Gastroesophageal sphincter (tissue), 4 donors: ENCODE results near the gene NFKB2. TPM values are rescaled to one million over a fixed set of nuclear protein-coding genes. Genes with fewer than 3 reads are reported as not detected.

Experiments used
- ATAC-seq: fragments of 150-250 bp; one replicate; pipeline ENCODE4 v1.9.1; 2016; ENCODE audit warnings: mild to moderate bottlenecking, moderate library complexity
- H3K27ac ChIP-seq, 4 donors: fragments of 200-600 bp; sonication (generic) in 3 of 4; 1 replicate in 3 of 4; 2 replicates in 1 of 4; pipeline ENCODE4 v1.5.1; 2016 to 2019
- H3K27me3 ChIP-seq: fragments of 200-600 bp; sonication (generic); one replicate; pipeline ENCODE4 v1.5.1; 2019
- H3K36me3 ChIP-seq, 2 donors: fragments of 200-600 bp; sonication (generic); one replicate each; pipeline ENCODE4 v1.5.1; 2019; ENCODE audit warnings: control low read depth in 1 of 2
- H3K4me1 ChIP-seq, 3 donors: fragments of 200-600 bp; sonication (generic); 1 replicate in 2 of 3; 2 replicates in 1 of 3; pipeline ENCODE4 v1.5.1; 2016 to 2019; ENCODE audit warnings: control low read depth in 2 of 3
- H3K4me3 ChIP-seq, 2 donors: fragments of 200-600 bp; sonication (generic); one replicate each; pipeline ENCODE4 v1.5.1; 2019; ENCODE audit warnings: mild to moderate bottlenecking in 1 of 2, moderate library complexity in 1 of 2
- H3K9me3 ChIP-seq, 3 donors: fragments of 200-600 bp; sonication (generic); one replicate each; pipeline ENCODE4 v1.5.1; 2017 to 2019; ENCODE audit warnings: control low read depth in 2 of 3
- CTCF ChIP-seq, 4 experiments: fragments of 200-600 bp in 2 of 4; fragments of 450-650 bp in 2 of 4; sonication (generic) in 1 of 4; IDR thresholded peaks; one replicate each; pipeline ENCODE4 v1.5.1; 2017 to 2019; ENCODE audit warnings: antibody characterized with exemption in 4 of 4, mild to moderate bottlenecking in 2 of 4, moderate library complexity in 2 of 4
- EP300 ChIP-seq: sonication (generic); formaldehyde crosslinking; IDR thresholded peaks from one replicate; pipeline ENCODE4 v1.6.1; 2017; ENCODE audit warnings: antibody characterized with exemption, mild to moderate bottlenecking
- POLR2A ChIP-seq, 2 donors: fragments of 450-650 bp; IDR thresholded peaks; one replicate each; pipeline ENCODE4 v1.6.1; 2017; ENCODE audit warnings: antibody characterized with exemption in 2 of 2, mild to moderate bottlenecking in 2 of 2, moderate library complexity in 1 of 2
- POLR2AphosphoS5 ChIP-seq: sonication (generic); formaldehyde crosslinking; IDR thresholded peaks from one replicate; pipeline ENCODE4 v1.6.1; 2017; ENCODE audit warnings: antibody characterized with exemption
- WGBS, 2 donors: methylation state at CpG; one replicate each; pipeline ENCODE4 v1.1.5; 2018; ENCODE audit warnings: low coverage in 1 of 2; 5-methylcytosine and 5-hydroxymethylcytosine counted together
- total RNA-seq, 4 donors: library from RNA; depleted of rRNA; stranded (reverse); fragments of >200 nt; gene quantifications; one replicate each; pipeline ENCODE4 v1.1.0, GENCODE V29; 2016

The NFKB2 gene
- total RNA-seq, 4 donors from 2014 or later = 20.5 to 31.6 (median 24.8) TPM

GRCh38 chr10:102413806-102414561 is 18.5 kb downstream of the NFKB2 start:
- no peaks in the 10 kb centered on the region for H3K36me3 ChIP-seq
- TF ChIP-seq POLR2A (IDR thresholded peaks at IDR 0.05) = no peak
- no peak for TF ChIP-seq EP300
- TF ChIP-seq CTCF (IDR thresholded peaks at IDR 0.05) = no peak
- TF ChIP-seq POLR2AphosphoS5 = no peak
- H3K4me1 ChIP-seq = peaks cover 3 to 30% (median 15%) of the 10 kb centered on the region in 3 donors
- no peaks in the 10 kb centered on the region for H3K9me3 ChIP-seq
- H3K4me3 ChIP-seq = no peak overlapping the region
- WGBS, 2 donors = 44 to 70% methylated on average over 3 to 4 of the region's 16 CpGs
- no peak for ATAC-seq
- no peak overlapping the region for H3K27ac ChIP-seq
- peaks cover 100% of the 10 kb centered on the region for H3K27me3 ChIP-seq

- H3K36me3 ChIP-seq = no peaks in the 10 kb centered on the region
- H3K9me3 ChIP-seq = no peaks in the 10 kb centered on the region
- H3K4me1 ChIP-seq = peaks cover 4 to 30% (median 22%) of the 10 kb centered on the region in 3 donors
- WGBS, 2 donors = 7 to 13% methylated on average over 2 to 5 of the region's 20 CpGs
- H3K27ac ChIP-seq = no peak overlapping the region
- no peak for ATAC-seq
- H3K4me3 ChIP-seq = no peak overlapping the region
- TF ChIP-seq POLR2A (IDR thresholded peaks at IDR 0.05) (no peak), POLR2AphosphoS5 (no peak), CTCF (IDR thresholded peaks at IDR 0.05) (no peak), EP300 (no peak)
- peaks cover 93% of the 10 kb centered on the region for H3K27me3 ChIP-seq
Measured at GRCh38 chr10:102414749-102415148, 19.2 kb downstream of the NFKB2 start.

- H3K27ac ChIP-seq = no peak overlapping the region
- peaks cover 78% of the 10 kb centered on the region for H3K27me3 ChIP-seq
- no peak overlapping the region for H3K4me3 ChIP-seq
- WGBS, 2 donors = no CpG with 5 or more reads among the region's 9 CpGs
- TF ChIP-seq POLR2A (IDR thresholded peaks at IDR 0.05) = no peak
- no peak for TF ChIP-seq CTCF (IDR thresholded peaks at IDR 0.05)
- TF ChIP-seq EP300 = no peak
- no peak for TF ChIP-seq POLR2AphosphoS5
- no peak for ATAC-seq
- H3K9me3 ChIP-seq = no peaks in the 10 kb centered on the region
- H3K36me3 ChIP-seq = no peaks in the 10 kb centered on the region
- H3K4me1 ChIP-seq = peaks cover 5 to 23% (median 16%) of the 10 kb centered on the region in 3 donors
Measured at GRCh38 chr10:102416283-102416682, 20.8 kb downstream of the NFKB2 start.

- Histone ChIP-seq H3K36me3 (no peaks in the 10 kb centered on the region), H3K4me1 (peaks cover 5 to 24% (median 16%) of the 10 kb centered on the region in 3 donors), H3K4me3 (no peak overlapping the region), H3K27me3 (peaks cover 74% of the 10 kb centered on the region), H3K9me3 (no peaks in the 10 kb centered on the region), H3K27ac (no peak overlapping the region)
- WGBS, 2 donors = 93% methylated on average over 10 of the region's 20 CpGs; no CpG with 5 or more reads in 1 of the 2 donors
- no peak for TF ChIP-seq CTCF (IDR thresholded peaks at IDR 0.05)
- TF ChIP-seq EP300 = no peak
- TF ChIP-seq POLR2A (IDR thresholded peaks at IDR 0.05) = no peak
- TF ChIP-seq POLR2AphosphoS5 = no peak
- no peak for ATAC-seq
Measured at GRCh38 chr10:102416695-102417094, 21.2 kb downstream of the NFKB2 start.
